Measurements from ENCODE around the gene YKT6. TPM values are rescaled to one million over a fixed set of nuclear protein-coding genes. Genes with fewer than 3 reads are reported as not detected.

Gene YKT6
- total RNA-seq, 1 experiment from 2014 or later = 142 TPM

DNA sequence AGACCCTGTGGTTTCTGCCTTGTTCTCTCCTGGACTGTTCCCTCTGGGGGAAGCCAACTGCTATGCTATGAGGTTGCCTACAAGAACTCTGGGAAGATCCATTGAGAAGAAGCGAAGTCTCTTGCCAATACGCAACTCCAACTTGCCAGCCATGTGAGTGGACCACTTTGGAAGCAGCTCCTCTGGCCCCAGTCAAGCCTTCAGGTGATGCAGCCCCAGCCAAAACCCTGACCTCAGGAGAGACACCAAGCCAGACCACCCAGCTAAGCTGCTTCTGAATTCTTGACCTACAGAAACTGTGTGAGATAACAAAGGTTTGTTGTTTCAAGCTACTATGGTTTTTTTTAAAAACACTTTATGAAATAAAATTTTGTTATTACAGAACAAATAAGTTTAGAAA is 39.4 kb upstream of the YKT6 start:
- H3K9me2 ChIP-seq (ENCODE audit: insufficient read depth) = no peaks in the 10 kb centered on the region
- intact Hi-C loops (cut with micrococcal nuclease; ENCODE audit: unreplicated experiment) = loop anchor here (5.0 kb wide), 1 partner anchor 39 kb away; the partner anchor contains the start of gene POLD2
- H4K20me1 ChIP-seq (ENCODE audit: insufficient read depth) = no peaks in the 10 kb centered on the region
- TF ChIP-seq, protein P1, sequence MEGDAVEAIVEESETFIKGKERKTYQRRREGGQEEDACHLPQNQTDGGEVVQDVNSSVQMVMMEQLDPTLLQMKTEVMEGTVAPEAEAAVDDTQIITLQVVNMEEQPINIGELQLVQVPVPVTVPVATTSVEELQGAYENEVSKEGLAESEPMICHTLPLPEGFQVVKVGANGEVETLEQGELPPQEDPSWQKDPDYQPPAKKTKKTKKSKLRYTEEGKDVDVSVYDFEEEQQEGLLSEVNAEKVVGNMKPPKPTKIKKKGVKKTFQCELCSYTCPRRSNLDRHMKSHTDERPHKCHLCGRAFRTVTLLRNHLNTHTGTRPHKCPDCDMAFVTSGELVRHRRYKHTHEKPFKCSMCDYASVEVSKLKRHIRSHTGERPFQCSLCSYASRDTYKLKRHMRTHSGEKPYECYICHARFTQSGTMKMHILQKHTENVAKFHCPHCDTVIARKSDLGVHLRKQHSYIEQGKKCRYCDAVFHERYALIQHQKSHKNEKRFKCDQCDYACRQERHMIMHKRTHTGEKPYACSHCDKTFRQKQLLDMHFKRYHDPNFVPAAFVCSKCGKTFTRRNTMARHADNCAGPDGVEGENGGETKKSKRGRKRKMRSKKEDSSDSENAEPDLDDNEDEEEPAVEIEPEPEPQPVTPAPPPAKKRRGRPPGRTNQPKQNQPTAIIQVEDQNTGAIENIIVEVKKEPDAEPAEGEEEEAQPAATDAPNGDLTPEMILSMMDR (conservative IDR thresholded peaks at IDR 0.05) = no peak
- no peak for TF ChIP-seq EZH2 (IDR thresholded peaks at IDR 0.05; ENCODE audit: low read depth)
- DNase-seq = no peak
- no peak overlapping the region for H3K4me2 ChIP-seq
- H3K4me3 ChIP-seq = no peak overlapping the region
- no TSS peak for BruUV-seq (replicated peaks)
- no peaks in the 10 kb centered on the region for H3K27me3 ChIP-seq (ENCODE audit: insufficient read depth, low read depth)
- H2AFZ ChIP-seq = no peak overlapping the region
- H3K27ac ChIP-seq = no peak overlapping the region
- peaks cover 20% of the 10 kb centered on the region for H3F3A ChIP-seq (ENCODE audit: insufficient read depth, low read depth)
- POLR2A ChIA-PET (ENCODE audit: unreplicated experiment) = no interaction called here
- H3K36me3 ChIP-seq (ENCODE audit: low read depth) = no peaks in the 10 kb centered on the region
- peaks cover 25% of the 10 kb centered on the region for H3K4me1 ChIP-seq (replicated peaks; ENCODE audit: insufficient read depth)
- H3K9me3 ChIP-seq (ENCODE audit: insufficient read depth, low read depth) = no peaks in the 10 kb centered on the region
- CTCF ChIA-PET = no interaction called here
- H3K79me2 ChIP-seq (ENCODE audit: low read depth) = no peaks in the 10 kb centered on the region

DNA sequence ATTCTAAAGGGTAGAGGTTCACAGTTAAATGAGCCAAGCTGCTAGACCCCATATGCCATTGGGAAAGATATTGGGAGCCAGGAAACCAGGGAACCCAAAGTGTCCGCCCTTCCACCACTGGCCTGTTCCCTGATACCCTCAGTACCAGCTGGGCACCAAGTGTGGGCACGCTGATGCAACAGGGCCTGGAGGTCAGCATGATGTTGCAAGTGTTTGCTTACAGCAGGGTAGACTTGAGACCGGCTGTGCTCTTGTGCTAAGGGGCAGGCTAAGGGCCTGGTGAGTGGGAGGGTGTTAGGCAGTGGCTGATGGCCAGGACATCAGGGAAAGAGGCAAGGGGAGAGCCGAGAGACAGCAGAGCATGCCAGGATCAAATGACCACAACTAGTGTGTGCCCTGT is 38.6 kb upstream of the YKT6 start:
- Histone ChIP-seq H3K27ac (no peak overlapping the region), H3K9me3 (ENCODE audit: insufficient read depth, low read depth) (no peaks in the 10 kb centered on the region), H3K4me1 (replicated peaks; ENCODE audit: insufficient read depth) (peaks cover 25% of the 10 kb centered on the region), H3K4me2 (no peak overlapping the region), H3F3A (ENCODE audit: insufficient read depth, low read depth) (peaks cover 20% of the 10 kb centered on the region), H2AFZ (no peak overlapping the region), H3K4me3 (no peak overlapping the region), H4K20me1 (ENCODE audit: insufficient read depth) (no peaks in the 10 kb centered on the region), H3K9me2 (ENCODE audit: insufficient read depth) (no peaks in the 10 kb centered on the region), H3K36me3 (ENCODE audit: low read depth) (no peaks in the 10 kb centered on the region), H3K79me2 (ENCODE audit: low read depth) (no peaks in the 10 kb centered on the region), H3K27me3 (ENCODE audit: insufficient read depth, low read depth) (no peaks in the 10 kb centered on the region)
- CTCF ChIA-PET = no interaction called here
- TF ChIP-seq, protein P1 (conservative IDR thresholded peaks at IDR 0.05) = no peak
- TF ChIP-seq EZH2 (IDR thresholded peaks at IDR 0.05; ENCODE audit: low read depth) = no peak
- intact Hi-C loops (cut with micrococcal nuclease; ENCODE audit: unreplicated experiment) = loop anchor here (5.0 kb wide), 1 partner anchor 40 kb away; the partner anchor contains the start of gene POLD2
- POLR2A ChIA-PET (ENCODE audit: unreplicated experiment) = interaction anchor here (0.5 kb wide), 1 partner anchor 202 kb away, joined by 7 read pairs; no protein-coding TSS in a partner anchor
- DNase-seq = no peak
- BruUV-seq (replicated peaks) = no TSS peak

DNA sequence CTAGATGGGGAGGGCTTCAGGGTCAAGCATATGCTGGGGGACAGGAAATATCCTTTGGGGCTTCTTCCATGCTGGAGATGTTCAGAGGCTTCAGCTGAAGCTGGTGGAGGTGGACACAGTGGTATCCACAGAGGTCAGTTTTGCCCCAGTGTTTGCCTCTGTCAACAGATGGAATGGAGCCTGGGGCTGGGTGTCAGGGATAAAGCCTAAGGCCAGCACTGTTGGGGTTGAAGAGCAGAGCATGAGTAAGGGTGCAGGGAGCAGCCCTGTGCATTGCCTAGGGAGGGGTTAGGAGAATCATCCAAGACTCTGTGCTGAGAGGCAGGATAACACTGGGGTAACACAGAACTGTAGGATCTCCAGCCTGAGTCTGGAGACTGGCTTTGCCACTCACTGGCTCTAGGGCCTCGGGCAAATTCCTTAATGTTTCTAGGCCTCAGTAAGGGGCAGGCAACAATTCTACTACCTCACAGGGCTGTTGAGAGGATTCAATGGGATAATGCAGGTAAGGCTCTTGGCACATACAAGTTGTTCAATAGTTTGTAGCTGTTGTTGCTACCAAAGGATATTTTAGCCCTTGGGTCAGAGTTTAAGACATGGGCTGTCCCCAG is 37.9 kb upstream of the YKT6 start:
- Histone ChIP-seq H3K27ac (peak overlapping the region; percentile 30; the same call in 1 of the 2 replicates), H3K4me2 (peak overlapping the region; percentile 36), H2AFZ (no peak overlapping the region), H3K36me3 (ENCODE audit: low read depth) (no peaks in the 10 kb centered on the region), H3K27me3 (ENCODE audit: insufficient read depth, low read depth) (no peaks in the 10 kb centered on the region), H3K9me2 (ENCODE audit: insufficient read depth) (no peaks in the 10 kb centered on the region), H3K9me3 (ENCODE audit: insufficient read depth, low read depth) (no peaks in the 10 kb centered on the region), H4K20me1 (ENCODE audit: insufficient read depth) (no peaks in the 10 kb centered on the region), H3K4me3 (no peak overlapping the region), H3K79me2 (ENCODE audit: low read depth) (no peaks in the 10 kb centered on the region), H3K4me1 (replicated peaks; ENCODE audit: insufficient read depth) (peaks cover 25% of the 10 kb centered on the region), H3F3A (ENCODE audit: insufficient read depth, low read depth) (peaks cover 20% of the 10 kb centered on the region)
- no peak for TF ChIP-seq EZH2 (IDR thresholded peaks at IDR 0.05; ENCODE audit: low read depth)
- TF ChIP-seq, protein P1 (conservative IDR thresholded peaks at IDR 0.05) = no peak
- no TSS peak for BruUV-seq (replicated peaks)
- DNase-seq = peak; percentile 52 to 72
- intact Hi-C loops (cut with micrococcal nuclease; ENCODE audit: unreplicated experiment) = loop anchor here (1.0 to 5.0 kb wide), 3 partner anchors 21 to 41 kb away; partner anchors contain the start of gene POLD2
- CTCF ChIA-PET = interaction anchor here (0.9 to 1.4 kb wide), 2 partner anchors 32 to 90 kb away, joined by 3 to 5 read pairs; no protein-coding TSS in a partner anchor
- POLR2A ChIA-PET (ENCODE audit: unreplicated experiment) = interaction anchor here (0.6 to 0.7 kb wide), 3 partner anchors 37 to 663 kb away, joined by 3 to 8 read pairs (median 4); no protein-coding TSS in a partner anchor

Data from PC-9 (cell line).